ENCODE measurements around the gene THUMPD3. TPM values are rescaled to one million over a fixed set of nuclear protein-coding genes. Genes with fewer than 3 reads are reported as not detected.

THUMPD3 gene
- total RNA-seq, 1 donor, result 50.1 TPM

- peak overlapping the region; percentile 99 for H3K4me3 ChIP-seq (ENCODE audit: low read depth, low read length)
- TF ChIP-seq CTCF (IDR thresholded peaks at IDR 0.05; ENCODE audit: insufficient read depth, low read depth, low read length), result peak; percentile 10
- peak; percentile 96 for DNase-seq (ENCODE audit: low read depth)
Measured at GRCh38 chr3:9399746-9400145, 36.9 kb downstream of the THUMPD3 start.

GRCh38 chr3:9400616-9401015, 37.8 kb downstream of the THUMPD3 start:
- TF ChIP-seq CTCF (IDR thresholded peaks at IDR 0.05; ENCODE audit: insufficient read depth, low read depth, low read length), result no peak
- no peak for DNase-seq (ENCODE audit: low read depth)
- H3K4me3 ChIP-seq (ENCODE audit: low read depth, low read length), result peak overlapping the region; percentile 99

GRCh38 chr3:9401986-9402385, 39.1 kb downstream of the THUMPD3 start:
- DNase-seq (ENCODE audit: low read depth), result no peak
- TF ChIP-seq CTCF (IDR thresholded peaks at IDR 0.05; ENCODE audit: insufficient read depth, low read depth, low read length), result no peak
- H3K4me3 ChIP-seq (ENCODE audit: low read depth, low read length), result peak overlapping the region; percentile 40

GRCh38 chr3:9402410-9403228, 39.8 kb downstream of the THUMPD3 start:
- TF ChIP-seq CTCF (IDR thresholded peaks at IDR 0.05; ENCODE audit: insufficient read depth, low read depth, low read length), result no peak
- DNase-seq (ENCODE audit: low read depth), result peak; percentile 51
- H3K4me3 ChIP-seq (ENCODE audit: low read depth, low read length), result peak overlapping the region; percentile 40

GRCh38 chr3:9403463-9403862, 40.6 kb downstream of the THUMPD3 start:
- TF ChIP-seq CTCF (IDR thresholded peaks at IDR 0.05; ENCODE audit: insufficient read depth, low read depth, low read length), result no peak
- no peak for DNase-seq (ENCODE audit: low read depth)
- H3K4me3 ChIP-seq (ENCODE audit: low read depth, low read length), result no peak overlapping the region

GRCh38 chr3:9404680-9405079, 41.8 kb downstream of the THUMPD3 start:
- no peak for TF ChIP-seq CTCF (IDR thresholded peaks at IDR 0.05; ENCODE audit: insufficient read depth, low read depth, low read length)
- no peak overlapping the region for H3K4me3 ChIP-seq (ENCODE audit: low read depth, low read length)
- DNase-seq (ENCODE audit: low read depth), result no peak

- no peak overlapping the region for H3K4me3 ChIP-seq (ENCODE audit: low read depth, low read length)
- DNase-seq (ENCODE audit: low read depth), result no peak
- no peak for TF ChIP-seq CTCF (IDR thresholded peaks at IDR 0.05; ENCODE audit: insufficient read depth, low read depth, low read length)
Measured at GRCh38 chr3:9405756-9406155, 42.9 kb downstream of the THUMPD3 start.
